GM20431 (cell line): Measurements from ENCODE around the gene ANKZF1.

Experiments
- in situ Hi-C: fragments of 300-500 bp; cut with MseI, MboI; formaldehyde crosslinking; loops from one replicate; pipeline ENCODE4 v1.15.0; 2020; ENCODE audit warnings: low sequenced_read_pairs; ENCODE audit not compliant: unreplicated experiment

ANKZF1 gene

GRCh38 chr2:219207134-219207883 is 22.3 kb upstream of the ANKZF1 start:
- in situ Hi-C loops, result no loop called here

GRCh38 chr2:219207884-219208740 is 21.5 kb upstream of the ANKZF1 start:
- in situ Hi-C loops, result no loop called here

- in situ Hi-C loops, result no loop called here
These were observed 20.1 kb upstream of the ANKZF1 start for GRCh38 chr2:219209236-219210195.

GRCh38 chr2:219210196-219210885 is 19.3 kb upstream of the ANKZF1 start:
- in situ Hi-C loops, result no loop called here

DNA sequence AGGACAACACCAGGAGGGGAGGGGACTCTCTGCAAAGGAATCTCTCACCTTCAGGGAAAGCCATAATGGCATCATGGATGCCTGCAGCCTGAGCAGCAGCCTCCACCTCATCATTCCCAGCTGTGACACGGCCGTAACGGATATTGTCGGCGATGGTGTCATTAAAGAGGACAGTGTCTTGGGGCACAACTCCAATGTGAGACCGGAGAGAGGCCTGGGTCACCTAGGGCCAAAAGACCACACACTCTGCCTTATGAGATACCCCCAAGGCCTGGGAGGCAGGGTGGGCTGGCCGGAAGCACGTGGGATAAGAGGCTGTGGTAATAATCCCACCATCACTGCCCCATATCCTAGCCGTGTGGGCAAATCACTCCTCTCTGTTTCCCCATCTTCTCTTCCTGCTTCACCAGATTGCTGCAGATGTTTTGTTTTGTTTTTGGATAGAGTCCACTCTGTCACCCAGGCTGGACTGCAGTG is 18.7 kb upstream of the ANKZF1 start:
- in situ Hi-C loops, result no loop called here

DNA sequence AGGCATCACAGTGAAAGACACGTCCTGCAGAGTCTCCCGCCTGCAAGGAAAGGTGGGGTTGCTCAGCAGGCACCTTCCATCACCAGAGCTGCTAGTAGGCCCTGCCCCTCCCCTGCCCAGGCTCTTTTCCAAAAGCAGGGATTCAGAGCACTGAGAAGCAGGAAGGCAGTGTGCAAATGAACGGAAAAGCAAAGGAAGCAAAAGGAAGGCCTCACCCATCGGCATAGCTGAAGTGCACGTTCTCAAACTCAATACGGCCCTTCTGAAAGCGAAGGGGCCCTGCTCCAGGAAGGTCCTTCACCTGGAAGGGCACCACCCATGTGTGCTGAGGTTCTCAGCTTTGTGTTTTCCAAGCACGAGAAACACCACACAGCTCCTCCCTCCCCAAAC is 16.6 kb upstream of the ANKZF1 start:
- in situ Hi-C loops, result no loop called here

DNA sequence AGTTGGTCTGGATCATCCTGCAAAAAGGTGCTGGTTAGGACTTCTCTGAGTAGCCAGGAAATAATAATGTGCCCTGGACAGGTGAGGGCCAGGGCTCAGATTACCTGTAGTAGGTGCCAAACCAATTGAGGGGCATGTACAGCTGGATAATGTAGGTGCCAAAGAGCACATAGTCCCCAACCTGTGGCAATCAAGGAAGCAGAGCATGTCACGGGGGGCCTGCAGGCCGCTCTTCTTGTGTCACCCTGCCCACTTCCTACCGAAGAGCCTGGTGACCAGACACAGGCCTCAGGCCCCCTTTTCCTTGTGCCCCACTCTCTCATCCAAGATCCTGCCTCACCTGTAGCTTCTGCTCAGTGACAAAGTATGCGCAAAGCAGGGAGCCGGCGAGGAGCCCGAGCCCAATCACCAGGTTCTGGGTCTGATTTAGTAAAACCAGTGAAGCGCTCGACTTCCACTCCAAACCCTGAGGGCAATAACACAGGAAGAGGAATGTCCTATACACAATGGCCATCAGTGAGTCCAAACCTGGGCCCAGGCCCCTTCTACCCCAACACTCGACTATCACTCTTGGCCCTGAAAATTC is 16.0 kb upstream of the ANKZF1 start:
- in situ Hi-C loops, result no loop called here

DNA sequence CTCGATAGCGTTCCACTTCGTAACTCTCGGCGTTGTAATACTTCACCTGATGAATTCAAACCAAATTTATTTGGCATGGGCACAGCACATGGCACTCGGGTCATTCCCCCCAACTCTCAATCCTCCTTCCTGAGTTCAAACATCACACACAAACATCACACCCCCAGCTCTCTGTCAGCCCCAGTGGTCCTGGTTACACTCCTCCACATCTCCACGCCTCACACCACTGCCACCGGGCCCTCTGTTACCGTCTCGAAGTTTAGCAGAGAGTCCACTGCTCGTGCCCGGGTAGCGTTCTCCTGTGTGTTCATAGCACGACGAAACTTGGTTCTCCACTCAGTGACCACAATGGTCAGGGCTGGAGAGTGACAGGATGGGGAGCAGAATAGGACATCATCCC is 15.5 kb upstream of the ANKZF1 start:
- in situ Hi-C loops, result no loop called here

GRCh38 chr2:219214786-219215185 is 14.8 kb upstream of the ANKZF1 start:
- in situ Hi-C loops, result no loop called here

- in situ Hi-C loops, result no loop called here
These were observed 13.6 kb upstream of the ANKZF1 start for GRCh38 chr2:219215871-219216534.

GRCh38 chr2:219216535-219216915 is 13.1 kb upstream of the ANKZF1 start:
- in situ Hi-C loops, result no loop called here

DNA sequence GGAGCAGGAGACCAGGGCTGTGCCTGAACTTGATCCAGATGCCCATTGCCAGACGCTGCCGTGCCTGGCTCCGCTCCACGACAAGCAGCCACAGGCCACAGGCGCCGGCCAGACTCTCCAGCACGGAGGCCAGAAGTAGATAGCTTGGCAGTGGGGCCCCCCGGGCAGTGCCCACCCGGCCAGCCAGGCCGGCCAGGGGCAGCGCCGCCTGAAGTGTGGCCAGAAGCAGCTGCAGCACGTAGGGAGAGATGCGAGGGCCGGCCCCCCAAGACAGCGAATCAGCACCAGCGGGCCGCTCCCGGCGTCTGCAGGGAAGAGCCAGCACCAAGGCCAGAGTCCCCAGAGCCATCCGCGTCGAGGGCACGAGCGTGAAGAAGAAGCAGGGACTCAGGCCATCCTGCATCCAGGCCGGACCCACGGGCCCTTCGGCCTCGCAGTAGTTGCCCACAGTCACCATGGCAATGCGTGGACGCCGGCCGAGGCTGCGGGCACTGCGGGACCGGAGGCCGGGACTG is 11.3 kb upstream of the ANKZF1 start:
- in situ Hi-C loops, result no loop called here

DNA sequence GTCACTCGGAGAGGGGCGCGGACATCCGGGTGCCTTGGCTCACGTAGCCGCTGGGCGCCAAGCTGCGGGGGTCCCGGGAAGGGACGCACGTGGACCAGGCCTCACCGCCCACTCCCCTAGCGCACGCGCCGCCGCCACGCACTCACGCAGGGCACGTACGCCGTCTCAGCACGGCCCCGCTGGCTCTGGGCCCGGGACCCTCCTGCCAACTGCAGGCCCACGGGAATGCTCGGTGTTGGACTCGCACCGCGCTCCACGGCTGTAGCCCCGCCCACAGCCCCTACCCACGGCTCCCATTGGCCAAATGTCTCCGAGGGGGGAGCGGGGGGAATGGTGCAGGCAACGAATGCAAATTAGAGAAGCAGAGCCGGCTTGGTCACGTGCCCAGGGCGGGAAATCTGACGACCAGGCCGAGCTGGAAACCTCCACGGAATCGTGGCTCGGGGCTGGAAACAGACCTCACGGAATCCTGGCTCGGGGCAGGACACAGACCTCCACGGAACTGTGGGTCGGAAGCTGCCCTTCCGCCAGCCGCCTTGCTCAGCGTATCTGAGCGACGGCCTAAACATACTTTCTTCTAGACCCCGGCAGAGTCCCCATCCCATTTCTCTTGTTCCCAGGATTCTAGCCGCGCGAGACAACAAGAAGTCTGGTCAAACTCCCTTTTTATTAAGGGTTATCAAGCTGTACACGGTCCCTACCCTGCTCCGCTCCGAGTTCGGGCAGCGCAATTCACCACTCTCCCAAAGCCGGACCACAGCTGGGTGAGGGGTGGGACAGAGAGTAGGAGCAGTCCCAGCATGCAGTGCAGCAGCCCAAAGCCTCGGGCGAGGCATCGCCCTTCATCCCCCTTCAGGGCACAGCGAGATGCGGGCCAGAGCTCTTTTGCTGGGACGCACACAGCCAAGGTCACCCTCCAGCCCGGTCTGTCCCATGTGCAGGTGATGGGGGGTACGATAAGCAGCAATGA is 10.6 kb upstream of the ANKZF1 start, which contains the start of gene ABCB6:
Gene ABCB6 (minus strand): TSS at position 227 of the 970 bp plus-strand sequence. CDS start 285 bp downstream, outside the sequence.
- in situ Hi-C loops, result no loop called here

GRCh38 chr2:219219784-219220532 is 9.6 kb upstream of the ANKZF1 start:
- in situ Hi-C loops, result no loop called here

GRCh38 chr2:219220652-219221402 is 8.8 kb upstream of the ANKZF1 start:
- in situ Hi-C loops, result no loop called here

- in situ Hi-C loops, result no loop called here
These were observed 7.6 kb upstream of the ANKZF1 start for GRCh38 chr2:219221957-219222518.
